ENCODE data around the gene SSTR3.
"Not testable (repeated sequence)": the region's sequence is repeated elsewhere in the genome, so short reads cannot be mapped to it uniquely, and the experiment has no call there.

SSTR3 gene

DNA sequence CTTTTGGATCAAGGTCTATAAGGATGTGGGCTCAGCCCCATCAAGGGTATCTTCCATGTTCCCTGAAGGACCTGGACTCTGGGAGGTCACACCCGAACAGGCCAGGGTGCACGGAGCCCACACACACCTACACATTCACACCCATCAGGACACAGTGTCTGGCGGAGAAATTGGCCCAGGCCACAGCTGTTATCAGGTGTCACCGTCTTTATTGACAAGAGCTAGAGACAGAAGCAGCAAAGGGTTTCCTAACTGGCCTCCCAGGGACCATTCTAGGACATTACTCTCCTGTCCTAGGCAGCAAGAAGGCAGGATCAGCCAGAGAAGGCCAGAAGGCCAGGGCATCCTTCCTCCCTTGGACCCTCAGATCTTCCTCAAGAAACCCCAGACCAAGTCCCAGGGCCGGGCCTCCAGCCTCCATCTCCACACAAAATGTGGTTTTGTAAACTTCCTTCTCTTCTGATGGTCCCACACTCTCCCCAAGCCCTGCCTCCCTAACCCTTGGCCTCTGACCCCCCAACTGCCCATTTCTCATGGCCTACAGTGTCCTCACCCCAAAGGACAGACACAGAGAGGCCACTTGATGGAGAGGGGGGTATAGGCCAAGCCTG is 8.1 kb downstream of the SSTR3 start:
- H3K4me1 ChIP-seq (ENCODE audit: insufficient read depth, low read length), result peaks cover 5% of the 10 kb centered on the region
- no peak overlapping the region for H3K27ac ChIP-seq (ENCODE audit: low read depth, low read length)
- H3K9ac ChIP-seq (ENCODE audit: low read length), result no peak overlapping the region
- H3K9me3 ChIP-seq (ENCODE audit: low read length), result no peaks in the 10 kb centered on the region
- H3K27me3 ChIP-seq (ENCODE audit: control insufficient read depth in 1 of 2, insufficient read depth in 2 of 2, low read length in 2 of 2), result no peaks in the 10 kb centered on the region
- H3K4me3 ChIP-seq (ENCODE audit: low read depth in 1 of 2, low read length in 2 of 2), result no peak overlapping the region
- no peaks in the 10 kb centered on the region for H3K36me3 ChIP-seq (ENCODE audit: insufficient read depth, low read length)

- Histone ChIP-seq H3K9me3 (ENCODE audit: low read length) (no peaks in the 10 kb centered on the region), H3K4me1 (ENCODE audit: insufficient read depth, low read length) (peaks cover 5% of the 10 kb centered on the region), H3K9ac (ENCODE audit: low read length) (no peak overlapping the region), H3K36me3 (ENCODE audit: insufficient read depth, low read length) (no peaks in the 10 kb centered on the region), H3K4me3 (ENCODE audit: low read depth in 1 of 2, low read length in 2 of 2) (no peak overlapping the region), H3K27me3 (ENCODE audit: control insufficient read depth in 1 of 2, insufficient read depth in 2 of 2, low read length in 2 of 2) (no peaks in the 10 kb centered on the region), H3K27ac (ENCODE audit: low read depth, low read length) (no peak overlapping the region)
Observed at GRCh38 chr22:37203354-37204044, 8.8 kb downstream of the SSTR3 start.

- H3K4me1 ChIP-seq (ENCODE audit: insufficient read depth, low read length), result peaks cover 12% of the 10 kb centered on the region
- no peak overlapping the region for H3K27ac ChIP-seq (ENCODE audit: low read depth, low read length)
- H3K4me3 ChIP-seq (ENCODE audit: low read depth in 1 of 2, low read length in 2 of 2), result no peak overlapping the region
Observed at GRCh38 chr22:37202716-37203115, 9.6 kb downstream of the SSTR3 start.

GRCh38 chr22:37202001-37202555 is 10.2 kb downstream of the SSTR3 start:
- Histone ChIP-seq H3K9ac (ENCODE audit: low read length) (no peak overlapping the region), H3K27me3 (ENCODE audit: control insufficient read depth in 1 of 2, insufficient read depth in 2 of 2, low read length in 2 of 2) (no peaks in the 10 kb centered on the region), H3K27ac (ENCODE audit: low read depth, low read length) (no peak overlapping the region), H3K36me3 (ENCODE audit: insufficient read depth, low read length) (no peaks in the 10 kb centered on the region), H3K4me3 (ENCODE audit: low read depth in 1 of 2, low read length in 2 of 2) (no peak overlapping the region), H3K4me1 (ENCODE audit: insufficient read depth, low read length) (peaks cover 18% of the 10 kb centered on the region), H3K9me3 (ENCODE audit: low read length) (no peaks in the 10 kb centered on the region)

More at GRCh38 chr22:37202716-37203115, 9.6 kb downstream of the SSTR3 start:
- Histone ChIP-seq H3K9ac (ENCODE audit: low read length) (no peak overlapping the region), H3K36me3 (ENCODE audit: insufficient read depth, low read length) (no peaks in the 10 kb centered on the region), H3K9me3 (ENCODE audit: low read length) (no peaks in the 10 kb centered on the region), H3K27me3 (ENCODE audit: control insufficient read depth in 1 of 2, insufficient read depth in 2 of 2, low read length in 2 of 2) (no peaks in the 10 kb centered on the region)

DNA sequence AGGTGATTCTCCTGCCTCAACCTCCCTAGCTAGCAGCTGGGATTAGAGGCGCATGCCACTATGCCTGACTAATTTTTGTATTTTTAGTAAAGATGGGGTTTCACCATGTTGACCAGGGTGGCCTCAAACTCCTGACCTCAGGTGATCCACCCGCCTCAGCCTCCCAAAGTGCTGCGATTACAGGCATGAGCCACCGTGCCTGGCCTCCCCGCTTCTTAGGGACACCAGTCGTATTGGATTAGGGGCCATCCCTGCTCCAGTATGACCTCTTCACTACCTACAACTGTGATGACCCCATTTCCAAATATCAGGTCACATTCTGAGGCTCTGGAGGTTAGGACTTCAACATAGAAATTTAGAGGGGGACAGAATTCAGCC is 10.8 kb downstream of the SSTR3 start:
- H3K27me3 ChIP-seq (ENCODE audit: control insufficient read depth in 1 of 2, insufficient read depth in 2 of 2, low read length in 2 of 2); H3K9ac ChIP-seq (ENCODE audit: low read length); H3K9me3 ChIP-seq (ENCODE audit: low read length); H3K4me3 ChIP-seq (ENCODE audit: low read depth in 1 of 2, low read length in 2 of 2); H3K27ac ChIP-seq (ENCODE audit: low read depth, low read length); H3K36me3 ChIP-seq (ENCODE audit: insufficient read depth, low read length): not testable (repeated sequence)
- peaks cover 25% of the 10 kb centered on the region for H3K4me1 ChIP-seq (ENCODE audit: insufficient read depth, low read length)

DNA sequence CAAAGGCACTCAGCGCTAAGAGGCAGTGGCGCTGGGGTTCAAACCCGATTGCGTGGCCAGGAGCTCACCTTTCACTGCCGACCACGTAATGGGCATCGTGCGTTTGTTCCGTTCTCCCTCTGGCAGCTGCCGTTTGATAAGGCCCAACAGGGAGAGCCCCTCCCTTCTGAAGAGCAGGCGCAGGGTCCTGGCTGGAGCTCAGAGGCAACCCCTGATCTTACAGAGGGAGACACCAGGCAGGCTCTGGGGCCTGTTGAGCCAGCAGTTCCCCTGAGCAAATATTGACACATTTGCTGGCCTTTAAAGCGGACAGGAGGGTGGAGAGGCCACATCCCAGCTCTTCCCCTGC is 12.5 kb downstream of the SSTR3 start:
- Histone ChIP-seq H3K9ac (ENCODE audit: low read length) (peak overlapping the region; percentile 68), H3K4me3 (ENCODE audit: low read depth in 1 of 2, low read length in 2 of 2) (peak overlapping the region; percentile 24 to 67), H3K4me1 (ENCODE audit: insufficient read depth, low read length) (peaks cover 32% of the 10 kb centered on the region), H3K27me3 (ENCODE audit: control insufficient read depth in 1 of 2, insufficient read depth in 2 of 2, low read length in 2 of 2) (no peaks in the 10 kb centered on the region), H3K36me3 (ENCODE audit: insufficient read depth, low read length) (no peaks in the 10 kb centered on the region), H3K27ac (ENCODE audit: low read depth, low read length) (no peak overlapping the region), H3K9me3 (ENCODE audit: low read length) (no peaks in the 10 kb centered on the region)

DNA sequence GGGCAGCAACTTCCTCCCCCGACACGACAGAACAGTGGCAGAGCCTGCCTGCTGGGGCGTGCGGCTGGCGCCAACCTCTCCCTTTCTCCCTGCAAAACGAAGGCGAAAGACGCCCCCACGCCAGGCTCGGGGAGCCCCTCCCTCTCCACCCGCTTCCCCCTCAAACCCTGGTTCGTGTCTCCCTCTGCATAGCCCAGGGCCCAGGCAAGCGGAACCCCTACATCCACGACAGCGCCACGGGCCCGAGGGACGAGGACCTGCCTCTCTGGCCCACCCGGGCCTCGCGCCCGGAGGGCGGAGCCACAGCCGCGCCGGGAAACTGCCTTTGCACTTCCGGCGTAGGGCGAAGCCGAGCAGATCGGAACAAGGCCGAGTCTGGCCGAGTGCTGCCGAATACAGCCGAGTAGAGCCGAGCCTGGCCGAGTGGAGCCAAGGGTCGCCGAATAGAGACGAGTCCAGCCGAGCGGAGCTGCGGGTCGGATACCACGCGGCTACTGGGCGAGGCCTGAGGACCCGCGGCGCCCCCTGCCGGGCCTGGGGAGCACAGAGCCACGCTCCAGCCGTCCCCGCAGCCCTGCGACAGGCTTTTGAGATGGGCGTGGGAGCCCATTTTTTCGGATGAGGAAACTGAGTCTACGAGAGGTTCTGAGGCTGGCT is 13.0 kb downstream of the SSTR3 start:
- H3K4me1 ChIP-seq (ENCODE audit: insufficient read depth, low read length), result peaks cover 32% of the 10 kb centered on the region
- H3K9me3 ChIP-seq (ENCODE audit: low read length), result no peaks in the 10 kb centered on the region
- peak overlapping the region; percentile 56 to 96 for H3K4me3 ChIP-seq (ENCODE audit: low read depth in 1 of 2, low read length in 2 of 2)
- no peaks in the 10 kb centered on the region for H3K36me3 ChIP-seq (ENCODE audit: insufficient read depth, low read length)
- peak overlapping the region; percentile 89 for H3K27ac ChIP-seq (ENCODE audit: low read depth, low read length)
- H3K9ac ChIP-seq (ENCODE audit: low read length), result peak overlapping the region; percentile 92
- H3K27me3 ChIP-seq (ENCODE audit: control insufficient read depth in 1 of 2, insufficient read depth in 2 of 2, low read length in 2 of 2), result no peaks in the 10 kb centered on the region

- H3K27ac ChIP-seq (ENCODE audit: low read depth, low read length), result peak overlapping the region; percentile 89
- peak overlapping the region; percentile 56 to 96 for H3K4me3 ChIP-seq (ENCODE audit: low read depth in 1 of 2, low read length in 2 of 2)
- H3K27me3 ChIP-seq (ENCODE audit: control insufficient read depth in 1 of 2, insufficient read depth in 2 of 2, low read length in 2 of 2), result no peaks in the 10 kb centered on the region
- H3K36me3 ChIP-seq (ENCODE audit: insufficient read depth, low read length), result no peaks in the 10 kb centered on the region
- peak overlapping the region; percentile 92 for H3K9ac ChIP-seq (ENCODE audit: low read length)
- H3K9me3 ChIP-seq (ENCODE audit: low read length), result no peaks in the 10 kb centered on the region
- peaks cover 32% of the 10 kb centered on the region for H3K4me1 ChIP-seq (ENCODE audit: insufficient read depth, low read length)
Observed at GRCh38 chr22:37198258-37199102, 13.8 kb downstream of the SSTR3 start.

DNA sequence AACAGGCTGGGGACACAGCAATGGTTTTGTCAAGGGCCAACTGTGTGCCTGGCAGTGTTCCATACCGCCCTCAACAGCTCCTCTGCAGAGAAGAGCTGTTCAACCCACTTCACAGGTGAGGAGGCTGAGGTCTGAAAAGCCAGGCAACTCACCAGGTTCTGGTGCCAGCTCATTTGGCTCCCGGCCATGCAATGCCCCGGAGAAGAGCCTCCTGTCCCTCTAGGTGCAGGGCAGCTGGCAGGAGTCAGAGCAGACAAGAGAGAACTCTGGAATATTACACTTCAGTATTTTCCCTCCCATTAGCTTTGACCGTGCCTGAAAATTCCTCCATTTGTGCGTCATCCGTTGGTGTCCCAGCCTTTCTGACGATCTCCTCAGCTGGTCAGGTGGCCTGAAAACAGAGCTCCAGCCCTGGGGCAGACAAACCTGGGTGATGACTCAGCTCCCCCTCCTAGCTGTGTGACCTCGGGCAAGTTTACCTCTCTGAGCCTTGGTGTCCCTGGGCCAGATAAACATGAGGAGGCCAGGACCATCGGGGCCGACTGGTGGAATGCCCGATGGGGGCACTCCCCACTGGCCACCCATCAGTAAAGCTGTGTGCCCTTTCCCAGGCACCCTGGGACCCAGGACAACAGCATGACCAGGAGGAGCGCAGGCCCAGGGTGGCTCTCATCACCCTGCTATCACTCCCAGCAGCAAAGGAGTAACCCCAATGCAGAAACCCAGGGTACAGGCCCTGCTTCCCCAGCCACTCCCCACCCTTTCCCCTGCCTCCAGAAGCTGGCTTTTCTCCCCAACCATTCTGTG is 14.6 kb downstream of the SSTR3 start:
- no peaks in the 10 kb centered on the region for H3K27me3 ChIP-seq (ENCODE audit: control insufficient read depth in 1 of 2, insufficient read depth in 2 of 2, low read length in 2 of 2)
- H3K27ac ChIP-seq (ENCODE audit: low read depth, low read length), result peak overlapping the region; percentile 89
- no peaks in the 10 kb centered on the region for H3K36me3 ChIP-seq (ENCODE audit: insufficient read depth, low read length)
- H3K9me3 ChIP-seq (ENCODE audit: low read length), result no peaks in the 10 kb centered on the region
- peaks cover 32% of the 10 kb centered on the region for H3K4me1 ChIP-seq (ENCODE audit: insufficient read depth, low read length)
- peak overlapping the region in 1 of 2 donors; percentile 96 for H3K4me3 ChIP-seq (ENCODE audit: low read depth in 1 of 2, low read length in 2 of 2)
- peak overlapping the region; percentile 51 for H3K9ac ChIP-seq (ENCODE audit: low read length)

GRCh38 chr22:37196539-37197450 is 15.5 kb downstream of the SSTR3 start:
- no peaks in the 10 kb centered on the region for H3K9me3 ChIP-seq (ENCODE audit: low read length)
- no peaks in the 10 kb centered on the region for H3K27me3 ChIP-seq (ENCODE audit: control insufficient read depth in 1 of 2, insufficient read depth in 2 of 2, low read length in 2 of 2)
- H3K4me1 ChIP-seq (ENCODE audit: insufficient read depth, low read length), result peaks cover 32% of the 10 kb centered on the region
- no peaks in the 10 kb centered on the region for H3K36me3 ChIP-seq (ENCODE audit: insufficient read depth, low read length)
- H3K27ac ChIP-seq (ENCODE audit: low read depth, low read length), result peak overlapping the region; percentile 89
- H3K4me3 ChIP-seq (ENCODE audit: low read depth in 1 of 2, low read length in 2 of 2), result no peak overlapping the region
- no peak overlapping the region for H3K9ac ChIP-seq (ENCODE audit: low read length)
